ENCODE data around the gene PNLIP.

The PNLIP gene

GRCh38 chr10:116588995-116589394 is 43.3 kb downstream of the PNLIP start:
- TF ChIP-seq CTCF (IDR thresholded peaks at IDR 0.05; ENCODE audit: insufficient read depth, low read length, missing control alignments) = no peak
- ChIA-PET CTCF (no interaction called here), POLR2A (no interaction called here)
- DNase-seq (ENCODE audit: low read depth, low spot score) = no peak
- no peak overlapping the region for H3K4me3 ChIP-seq (ENCODE audit: low read depth, low read length)

DNA sequence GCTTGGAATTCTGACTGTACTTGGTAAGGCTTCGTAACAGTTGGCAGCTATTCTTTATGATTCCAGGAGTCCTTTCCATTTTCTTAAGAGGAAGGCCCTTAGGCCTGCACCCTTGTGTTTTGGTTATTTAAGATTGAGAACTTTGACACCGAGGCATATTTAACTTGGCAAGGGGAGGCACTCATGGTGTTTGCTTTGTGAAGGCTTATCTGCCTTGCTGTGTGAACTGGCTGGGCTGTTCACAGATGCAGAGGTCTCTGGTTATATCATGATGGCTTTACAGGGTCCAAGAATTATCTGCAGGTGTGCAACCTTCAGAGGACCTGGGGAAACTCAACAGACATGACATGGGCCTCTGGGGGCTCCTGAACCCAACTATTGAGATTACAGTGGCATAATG is 44.2 kb downstream of the PNLIP start:
- no peak overlapping the region for H3K4me3 ChIP-seq (ENCODE audit: low read depth, low read length)
- ChIA-PET POLR2A (no interaction called here), CTCF (no interaction called here)
- DNase-seq (ENCODE audit: low read depth, low spot score) = no peak
- TF ChIP-seq CTCF (IDR thresholded peaks at IDR 0.05; ENCODE audit: insufficient read depth, low read length, missing control alignments) = no peak

DNA sequence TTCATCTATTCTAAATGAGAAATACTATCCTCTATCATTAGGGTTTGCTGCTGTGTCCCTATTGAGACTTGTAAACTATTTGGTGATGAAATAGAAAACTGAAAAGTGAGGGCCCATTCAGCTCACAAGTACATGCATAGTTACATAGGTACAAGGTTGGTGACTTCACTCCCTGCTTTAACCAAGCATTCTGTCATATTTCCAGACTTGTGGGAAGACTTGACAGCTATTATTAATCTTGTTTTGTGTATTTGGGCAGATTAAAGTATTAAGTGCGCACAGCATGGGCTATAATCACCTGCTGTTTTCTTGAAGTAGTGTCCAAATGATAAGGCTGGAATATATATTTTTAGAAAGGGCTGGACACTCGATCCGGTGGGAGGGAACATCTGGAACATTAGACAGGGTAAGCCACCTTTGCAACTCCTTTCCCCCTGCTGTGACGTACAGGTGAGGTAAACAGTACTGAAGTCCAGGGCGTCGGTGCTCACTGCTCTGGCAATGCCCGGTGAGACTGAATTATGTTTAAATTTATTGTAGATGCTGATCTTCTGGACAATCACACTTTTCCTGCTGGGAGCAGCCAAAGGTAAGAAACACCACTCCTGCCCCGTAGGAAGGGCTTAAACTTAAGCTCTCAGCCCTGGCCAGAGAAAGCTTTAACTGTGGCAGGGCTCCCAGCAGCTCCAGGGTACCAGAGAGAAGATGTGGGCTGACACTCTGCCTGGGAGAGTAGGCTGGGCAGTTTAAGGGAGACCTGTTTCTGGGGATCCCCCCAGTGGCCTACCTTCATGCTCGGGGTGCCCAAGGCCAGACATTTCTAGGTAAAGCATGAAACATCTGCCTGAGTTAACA is 45.1 kb downstream of the PNLIP start, which contains the start of gene PNLIPRP1:
PNLIPRP1 (plus strand) TSS at position 370 of the 855 bp plus-strand sequence; CDS start at position 541, 171 bp downstream.
- H3K4me3 ChIP-seq (ENCODE audit: low read depth, low read length) = no peak within 1 kb of the TSS
- ChIA-PET CTCF (no interaction called here), POLR2A (no interaction called here)
- DNase-seq (ENCODE audit: low read depth, low spot score) = no peak
- no peak for TF ChIP-seq CTCF (IDR thresholded peaks at IDR 0.05; ENCODE audit: insufficient read depth, low read length, missing control alignments)

DNA sequence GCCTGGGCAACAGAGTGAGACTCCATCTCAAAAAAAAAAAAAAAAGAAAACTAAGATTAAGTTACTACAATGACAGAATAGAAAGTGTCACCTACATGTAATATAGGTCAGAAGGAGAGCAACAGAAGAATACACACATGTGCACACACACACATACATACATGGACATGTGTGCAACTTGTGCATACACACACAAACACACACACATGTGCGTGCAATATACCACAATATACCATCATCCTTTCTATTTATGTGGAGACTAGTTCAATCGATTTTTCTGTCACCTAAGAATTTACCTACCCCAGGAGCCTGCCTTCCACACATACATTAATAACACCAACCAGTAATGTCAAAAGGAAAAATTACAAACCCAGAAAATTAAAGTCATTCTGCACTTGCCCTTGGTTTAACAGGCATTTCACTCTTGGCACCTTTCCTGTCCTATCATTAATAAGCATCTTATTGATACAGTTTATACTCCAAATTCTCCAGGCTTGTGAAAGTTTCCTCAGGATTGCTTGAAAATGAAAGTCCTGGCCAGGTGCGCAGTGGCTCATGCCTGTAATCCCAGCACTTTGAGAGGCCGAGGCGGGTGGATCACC is 47.5 kb downstream of the PNLIP start:
- no peak overlapping the region for H3K4me3 ChIP-seq (ENCODE audit: low read depth, low read length)
- no peak for DNase-seq (ENCODE audit: low read depth, low spot score)
- TF ChIP-seq CTCF (IDR thresholded peaks at IDR 0.05; ENCODE audit: insufficient read depth, low read length, missing control alignments) = no peak
- ChIA-PET CTCF (no interaction called here), POLR2A (no interaction called here)

GRCh38 chr10:116594525-116595035 is 48.8 kb downstream of the PNLIP start:
- DNase-seq (ENCODE audit: low read depth, low spot score) = no peak
- POLR2A ChIA-PET = no interaction called here
- CTCF ChIA-PET = no interaction called here
- H3K4me3 ChIP-seq (ENCODE audit: low read depth, low read length) = no peak overlapping the region
- TF ChIP-seq CTCF (IDR thresholded peaks at IDR 0.05; ENCODE audit: insufficient read depth, low read length, missing control alignments) = no peak

DNA sequence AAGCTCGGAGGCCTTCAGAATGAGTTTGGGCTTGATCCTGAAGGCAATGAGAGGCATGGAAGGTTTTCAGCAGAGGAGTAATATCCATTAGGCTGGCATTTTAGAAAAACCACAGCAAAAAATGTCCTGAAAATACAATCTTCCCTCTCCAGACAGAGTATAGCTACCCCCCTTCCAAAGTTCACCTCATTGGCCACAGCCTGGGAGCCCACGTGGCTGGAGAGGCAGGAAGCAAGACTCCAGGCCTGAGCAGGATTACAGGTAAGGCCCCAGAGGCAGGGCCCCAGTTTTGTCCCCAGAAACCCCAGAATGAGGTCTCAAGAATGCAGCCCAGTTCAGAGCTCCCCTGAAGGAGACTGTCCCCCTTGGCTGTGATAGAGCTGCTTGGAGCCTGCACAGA is 50.3 kb downstream of the PNLIP start:
- H3K4me3 ChIP-seq (ENCODE audit: low read depth, low read length) = no peak overlapping the region
- TF ChIP-seq CTCF (IDR thresholded peaks at IDR 0.05; ENCODE audit: insufficient read depth, low read length, missing control alignments) = no peak
- POLR2A ChIA-PET = no interaction called here
- DNase-seq (ENCODE audit: low read depth, low spot score) = no peak
- CTCF ChIA-PET = no interaction called here

Measured in AG04449 (cell line).